ENCODE data around the gene FBN2.

DNA sequence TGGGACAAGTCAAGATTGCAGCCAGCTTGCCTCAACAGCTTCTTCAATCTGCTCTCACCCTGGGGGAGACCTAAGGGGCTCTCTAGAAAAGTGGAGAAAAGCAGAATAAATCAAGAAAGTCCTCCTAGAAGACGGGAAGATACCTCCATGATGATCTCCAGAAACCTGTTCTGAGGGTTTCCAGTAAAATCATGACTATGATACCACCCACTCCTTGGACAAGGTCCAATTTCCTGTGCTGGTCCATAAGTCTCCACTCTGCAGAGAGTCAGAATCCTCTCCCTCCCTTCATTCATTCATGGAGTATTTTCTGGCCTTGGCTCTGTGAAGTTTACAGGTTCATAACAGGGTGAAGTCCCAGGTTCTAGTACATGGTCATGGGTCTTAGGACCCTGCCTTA lies 285.8 kb downstream of the FBN2 start:
- TF ChIP-seq, protein P1, sequence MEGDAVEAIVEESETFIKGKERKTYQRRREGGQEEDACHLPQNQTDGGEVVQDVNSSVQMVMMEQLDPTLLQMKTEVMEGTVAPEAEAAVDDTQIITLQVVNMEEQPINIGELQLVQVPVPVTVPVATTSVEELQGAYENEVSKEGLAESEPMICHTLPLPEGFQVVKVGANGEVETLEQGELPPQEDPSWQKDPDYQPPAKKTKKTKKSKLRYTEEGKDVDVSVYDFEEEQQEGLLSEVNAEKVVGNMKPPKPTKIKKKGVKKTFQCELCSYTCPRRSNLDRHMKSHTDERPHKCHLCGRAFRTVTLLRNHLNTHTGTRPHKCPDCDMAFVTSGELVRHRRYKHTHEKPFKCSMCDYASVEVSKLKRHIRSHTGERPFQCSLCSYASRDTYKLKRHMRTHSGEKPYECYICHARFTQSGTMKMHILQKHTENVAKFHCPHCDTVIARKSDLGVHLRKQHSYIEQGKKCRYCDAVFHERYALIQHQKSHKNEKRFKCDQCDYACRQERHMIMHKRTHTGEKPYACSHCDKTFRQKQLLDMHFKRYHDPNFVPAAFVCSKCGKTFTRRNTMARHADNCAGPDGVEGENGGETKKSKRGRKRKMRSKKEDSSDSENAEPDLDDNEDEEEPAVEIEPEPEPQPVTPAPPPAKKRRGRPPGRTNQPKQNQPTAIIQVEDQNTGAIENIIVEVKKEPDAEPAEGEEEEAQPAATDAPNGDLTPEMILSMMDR (conservative IDR thresholded peaks at IDR 0.05; ENCODE audit: low read depth, low read length), result no peak
- TF ChIP-seq EZH2 (IDR thresholded peaks at IDR 0.05; ENCODE audit: borderline replicate concordance, low read depth, low read length, poor library complexity, severe bottlenecking), result no peak

Data from A673 (cell line).